H1 (cell line): ENCODE data around the gene HNF1B. TPM values are rescaled to one million over a fixed set of nuclear protein-coding genes. Genes with fewer than 3 reads are reported as not detected.

ENCODE experiments used
- BACH1 ChIP-seq: IDR thresholded peaks from 2 replicates; pipeline ENCODE4 v1.6.1; 2012; ENCODE audit warnings: low read length, improper control_type of control experiment
- FOSL1 ChIP-seq: IDR thresholded peaks from 2 replicates; pipeline ENCODE4 v1.6.1; 2011; ENCODE audit warnings: mild to moderate bottlenecking, low read depth, low read length, moderate library complexity; ENCODE audit not compliant: insufficient read depth
- POLR2A ChIP-seq, 2 experiments: IDR thresholded peaks; 1 replicate in 1 of 2; 2 replicates in 1 of 2; pipeline ENCODE4 v1.6.1; 2011; ENCODE audit warnings: low read depth in 2 of 2, low read length in 2 of 2, mild to moderate bottlenecking in 2 of 2; ENCODE audit errors: control extremely low read depth in 1 of 2
- RXRA ChIP-seq: IDR thresholded peaks from 2 replicates; pipeline ENCODE4 v1.6.1; 2011; ENCODE audit warnings: low read depth, mild to moderate bottlenecking, low read length, moderate library complexity; ENCODE audit not compliant: insufficient read depth
- SAP30 ChIP-seq: fragments of 300-600 bp; sonication (generic); IDR thresholded peaks from 2 replicates; pipeline ENCODE4 v1.7.1; 2012; ENCODE audit warnings: low read length, moderate library complexity, mild to moderate bottlenecking, inconsistent platforms; ENCODE audit not compliant: insufficient read depth, insufficient replicate concordance
- SUZ12 ChIP-seq: fragments of 200-600 bp; sonication (generic); IDR thresholded peaks from 2 replicates; pipeline ENCODE4 v1.6.1; 2012; ENCODE audit warnings: mild to moderate bottlenecking, inconsistent platforms, low read length, moderate library complexity, mixed read lengths
- TAF7 ChIP-seq: optimal IDR thresholded peaks from 2 replicates; pipeline ENCODE3; 2011; ENCODE audit warnings: low read depth, mild to moderate bottlenecking, inconsistent platforms, low read length, moderate library complexity, borderline replicate concordance
- TEAD4 ChIP-seq: IDR thresholded peaks from 2 replicates; pipeline ENCODE4 v1.6.1; 2012; ENCODE audit warnings: low read depth, low read length, inconsistent platforms, mixed read lengths
- polyA plus RNA-seq, 7 experiments: library from polyadenylated mRNA; depleted of rRNA in 3 of 7; stranded (reverse) in 5 of 7; unstranded in 2 of 7; fragments of >200 nt in 5 of 7; fragments of 200-250 nt in 2 of 7; gene quantifications; 1 replicate in 5 of 7; 2 replicates in 1 of 7; 4 replicates in 1 of 7; pipeline versions ENCODE4 v1.2.1 to v1.2.3, GENCODE V29; 2011 to 2013; ENCODE audit warnings: missing spikeins in 2 of 7, mixed read lengths in 2 of 7
- total RNA-seq: library from RNA; stranded (reverse); fragmentation: NEBNext Ultra II Directional; extraction: Animal tissue kit (Norgen Biotek cat#: 25700); gene quantifications from 2 replicates; pipeline ENCODE4 v1.2.1, GENCODE V29; 2021
- TF ChIP-seq, protein P1 (sequence below): fragments of 300-600 bp; sonication (generic); IDR thresholded peaks from 2 replicates; pipeline ENCODE4 v1.7.1; 2012; ENCODE audit warnings: low read length, moderate library complexity, mild to moderate bottlenecking, inconsistent platforms; ENCODE audit not compliant: insufficient replicate concordance

HNF1B gene
- total and polyA plus RNA-seq, 2 of the 8 experiments (the other 6 are each of a cell fraction or from before 2014, with no cell fraction given): 0.13 to 0.30 TPM

DNA sequence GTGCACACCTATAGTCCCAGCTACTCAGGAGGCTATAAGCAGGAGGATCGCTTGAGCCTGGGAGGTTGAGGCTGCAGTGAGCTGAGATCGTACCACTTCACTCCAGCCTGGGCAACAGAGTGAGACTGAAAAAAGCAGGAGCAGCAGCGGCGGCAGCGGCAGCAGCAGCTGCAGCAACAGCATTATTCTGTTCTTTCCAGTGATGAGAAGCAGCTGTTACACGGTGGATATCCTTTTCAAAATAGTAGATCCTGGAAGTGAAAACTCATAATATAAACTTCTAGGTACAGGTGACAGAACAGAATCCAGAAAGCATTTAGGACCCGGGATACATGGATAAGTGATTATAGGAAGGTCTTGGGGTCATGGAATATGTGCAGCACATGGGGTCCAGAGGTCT lies 17.8 kb upstream of the HNF1B start (continued):
- TF ChIP-seq, protein P1, sequence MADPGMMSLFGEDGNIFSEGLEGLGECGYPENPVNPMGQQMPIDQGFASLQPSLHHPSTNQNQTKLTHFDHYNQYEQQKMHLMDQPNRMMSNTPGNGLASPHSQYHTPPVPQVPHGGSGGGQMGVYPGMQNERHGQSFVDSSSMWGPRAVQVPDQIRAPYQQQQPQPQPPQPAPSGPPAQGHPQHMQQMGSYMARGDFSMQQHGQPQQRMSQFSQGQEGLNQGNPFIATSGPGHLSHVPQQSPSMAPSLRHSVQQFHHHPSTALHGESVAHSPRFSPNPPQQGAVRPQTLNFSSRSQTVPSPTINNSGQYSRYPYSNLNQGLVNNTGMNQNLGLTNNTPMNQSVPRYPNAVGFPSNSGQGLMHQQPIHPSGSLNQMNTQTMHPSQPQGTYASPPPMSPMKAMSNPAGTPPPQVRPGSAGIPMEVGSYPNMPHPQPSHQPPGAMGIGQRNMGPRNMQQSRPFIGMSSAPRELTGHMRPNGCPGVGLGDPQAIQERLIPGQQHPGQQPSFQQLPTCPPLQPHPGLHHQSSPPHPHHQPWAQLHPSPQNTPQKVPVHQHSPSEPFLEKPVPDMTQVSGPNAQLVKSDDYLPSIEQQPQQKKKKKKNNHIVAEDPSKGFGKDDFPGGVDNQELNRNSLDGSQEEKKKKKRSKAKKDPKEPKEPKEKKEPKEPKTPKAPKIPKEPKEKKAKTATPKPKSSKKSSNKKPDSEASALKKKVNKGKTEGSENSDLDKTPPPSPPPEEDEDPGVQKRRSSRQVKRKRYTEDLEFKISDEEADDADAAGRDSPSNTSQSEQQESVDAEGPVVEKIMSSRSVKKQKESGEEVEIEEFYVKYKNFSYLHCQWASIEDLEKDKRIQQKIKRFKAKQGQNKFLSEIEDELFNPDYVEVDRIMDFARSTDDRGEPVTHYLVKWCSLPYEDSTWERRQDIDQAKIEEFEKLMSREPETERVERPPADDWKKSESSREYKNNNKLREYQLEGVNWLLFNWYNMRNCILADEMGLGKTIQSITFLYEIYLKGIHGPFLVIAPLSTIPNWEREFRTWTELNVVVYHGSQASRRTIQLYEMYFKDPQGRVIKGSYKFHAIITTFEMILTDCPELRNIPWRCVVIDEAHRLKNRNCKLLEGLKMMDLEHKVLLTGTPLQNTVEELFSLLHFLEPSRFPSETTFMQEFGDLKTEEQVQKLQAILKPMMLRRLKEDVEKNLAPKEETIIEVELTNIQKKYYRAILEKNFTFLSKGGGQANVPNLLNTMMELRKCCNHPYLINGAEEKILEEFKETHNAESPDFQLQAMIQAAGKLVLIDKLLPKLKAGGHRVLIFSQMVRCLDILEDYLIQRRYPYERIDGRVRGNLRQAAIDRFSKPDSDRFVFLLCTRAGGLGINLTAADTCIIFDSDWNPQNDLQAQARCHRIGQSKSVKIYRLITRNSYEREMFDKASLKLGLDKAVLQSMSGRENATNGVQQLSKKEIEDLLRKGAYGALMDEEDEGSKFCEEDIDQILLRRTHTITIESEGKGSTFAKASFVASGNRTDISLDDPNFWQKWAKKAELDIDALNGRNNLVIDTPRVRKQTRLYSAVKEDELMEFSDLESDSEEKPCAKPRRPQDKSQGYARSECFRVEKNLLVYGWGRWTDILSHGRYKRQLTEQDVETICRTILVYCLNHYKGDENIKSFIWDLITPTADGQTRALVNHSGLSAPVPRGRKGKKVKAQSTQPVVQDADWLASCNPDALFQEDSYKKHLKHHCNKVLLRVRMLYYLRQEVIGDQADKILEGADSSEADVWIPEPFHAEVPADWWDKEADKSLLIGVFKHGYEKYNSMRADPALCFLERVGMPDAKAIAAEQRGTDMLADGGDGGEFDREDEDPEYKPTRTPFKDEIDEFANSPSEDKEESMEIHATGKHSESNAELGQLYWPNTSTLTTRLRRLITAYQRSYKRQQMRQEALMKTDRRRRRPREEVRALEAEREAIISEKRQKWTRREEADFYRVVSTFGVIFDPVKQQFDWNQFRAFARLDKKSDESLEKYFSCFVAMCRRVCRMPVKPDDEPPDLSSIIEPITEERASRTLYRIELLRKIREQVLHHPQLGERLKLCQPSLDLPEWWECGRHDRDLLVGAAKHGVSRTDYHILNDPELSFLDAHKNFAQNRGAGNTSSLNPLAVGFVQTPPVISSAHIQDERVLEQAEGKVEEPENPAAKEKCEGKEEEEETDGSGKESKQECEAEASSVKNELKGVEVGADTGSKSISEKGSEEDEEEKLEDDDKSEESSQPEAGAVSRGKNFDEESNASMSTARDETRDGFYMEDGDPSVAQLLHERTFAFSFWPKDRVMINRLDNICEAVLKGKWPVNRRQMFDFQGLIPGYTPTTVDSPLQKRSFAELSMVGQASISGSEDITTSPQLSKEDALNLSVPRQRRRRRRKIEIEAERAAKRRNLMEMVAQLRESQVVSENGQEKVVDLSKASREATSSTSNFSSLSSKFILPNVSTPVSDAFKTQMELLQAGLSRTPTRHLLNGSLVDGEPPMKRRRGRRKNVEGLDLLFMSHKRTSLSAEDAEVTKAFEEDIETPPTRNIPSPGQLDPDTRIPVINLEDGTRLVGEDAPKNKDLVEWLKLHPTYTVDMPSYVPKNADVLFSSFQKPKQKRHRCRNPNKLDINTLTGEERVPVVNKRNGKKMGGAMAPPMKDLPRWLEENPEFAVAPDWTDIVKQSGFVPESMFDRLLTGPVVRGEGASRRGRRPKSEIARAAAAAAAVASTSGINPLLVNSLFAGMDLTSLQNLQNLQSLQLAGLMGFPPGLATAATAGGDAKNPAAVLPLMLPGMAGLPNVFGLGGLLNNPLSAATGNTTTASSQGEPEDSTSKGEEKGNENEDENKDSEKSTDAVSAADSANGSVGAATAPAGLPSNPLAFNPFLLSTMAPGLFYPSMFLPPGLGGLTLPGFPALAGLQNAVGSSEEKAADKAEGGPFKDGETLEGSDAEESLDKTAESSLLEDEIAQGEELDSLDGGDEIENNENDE: no peak
- TF ChIP-seq TEAD4: no peak
- TF ChIP-seq SAP30: no peak
- no peak for TF ChIP-seq POLR2A (IDR thresholded peaks at IDR 0.05; ENCODE audit: control extremely low read depth in 1 of 2, low read depth in 2 of 2, low read length in 2 of 2)
- no peak for TF ChIP-seq BACH1
- TF ChIP-seq TAF7: no peak
- TF ChIP-seq RXRA: no peak
- no peak for TF ChIP-seq SUZ12
- TF ChIP-seq FOSL1: no peak
